Stimulated activated CD4-positive, alpha-beta T cell treated with anti-CD3 and anti-CD28 coated beads, TNF-alpha, amount 100 ng/mL, for 4 hours (primary cell): Measurements from ENCODE around the gene RIC8B.
A peak's percentile ranks its signal among the peaks of the same experiment; 100 is the strongest.

Experiments used
- DNase-seq, 3 experiments: peaks; one replicate each; pipeline ENCODE4 v3.0.0-alpha.2; 2020; ENCODE audit warnings: low read depth in 3 of 3

The RIC8B gene

GRCh38 chr12:106758349-106759110, 16.0 kb upstream of the RIC8B start:
- no peak for DNase-seq

- no peak for DNase-seq
These were observed 14.8 kb upstream of the RIC8B start for GRCh38 chr12:106759526-106760183.

DNA sequence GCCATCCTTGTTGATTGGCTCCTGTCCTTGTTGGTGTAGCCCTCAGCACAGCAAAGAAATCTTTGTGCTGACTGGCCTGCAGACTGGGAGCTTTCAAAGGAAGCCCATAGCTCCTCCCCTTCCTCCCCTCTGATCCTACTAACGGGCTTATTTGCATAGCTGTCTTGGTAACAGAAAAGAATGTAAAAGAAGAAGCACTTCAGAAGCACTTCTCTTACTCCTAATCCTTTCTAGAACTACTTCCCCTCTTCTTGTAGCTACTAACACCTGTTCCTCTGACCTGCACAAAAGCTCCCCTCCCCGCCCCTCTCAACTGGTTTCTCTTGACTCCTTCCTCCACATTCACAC, 14.3 kb upstream of the RIC8B start:
- no peak for DNase-seq

GRCh38 chr12:106764220-106764619, 10.3 kb upstream of the RIC8B start:
- no peak for DNase-seq

GRCh38 chr12:106764738-106765137, 9.7 kb upstream of the RIC8B start:
- DNase-seq, result no peak

DNA sequence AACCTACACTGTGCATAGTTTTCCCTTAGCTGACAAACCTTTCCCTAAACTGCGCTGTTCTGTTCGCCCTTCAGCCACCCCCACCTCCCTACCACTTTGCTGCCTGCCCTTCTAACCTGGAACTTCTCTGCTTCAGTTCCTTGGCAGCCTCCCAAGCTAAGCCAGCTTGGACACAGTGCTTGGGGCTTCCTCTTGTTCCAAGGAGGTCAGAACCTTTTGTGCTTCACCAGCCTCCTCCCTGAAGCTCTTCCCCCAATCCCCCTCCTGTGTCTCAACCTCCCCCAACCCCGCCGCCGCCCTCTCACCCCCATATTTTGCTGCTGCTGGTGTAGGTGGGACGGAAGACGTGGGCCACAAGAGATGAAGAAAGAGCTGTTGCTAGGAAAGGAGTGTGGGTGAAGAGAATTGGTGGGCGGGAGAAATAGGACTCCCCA, 8.1 kb upstream of the RIC8B start:
- peak in 2 of 3 experiments; percentile 32 to 35 for DNase-seq

DNA sequence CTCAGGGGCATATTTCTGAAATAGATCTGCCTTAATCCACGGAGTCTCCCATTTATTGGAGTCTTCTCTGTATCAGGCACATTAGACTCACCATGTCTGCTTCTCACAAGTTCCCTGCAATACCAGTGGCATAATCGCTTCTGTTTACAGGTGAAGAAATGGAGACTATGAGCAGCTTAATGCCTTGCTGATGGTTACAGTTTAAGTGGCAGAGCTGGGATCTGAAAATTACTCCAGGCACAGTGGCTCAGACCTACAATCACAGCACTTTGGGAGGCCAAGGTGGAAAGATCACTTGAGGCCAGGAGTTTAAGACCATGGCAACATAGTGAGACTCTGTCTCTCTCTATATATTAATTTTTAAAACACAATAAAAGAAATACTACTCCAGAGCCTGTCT, 7.3 kb upstream of the RIC8B start:
- DNase-seq, result no peak

DNA sequence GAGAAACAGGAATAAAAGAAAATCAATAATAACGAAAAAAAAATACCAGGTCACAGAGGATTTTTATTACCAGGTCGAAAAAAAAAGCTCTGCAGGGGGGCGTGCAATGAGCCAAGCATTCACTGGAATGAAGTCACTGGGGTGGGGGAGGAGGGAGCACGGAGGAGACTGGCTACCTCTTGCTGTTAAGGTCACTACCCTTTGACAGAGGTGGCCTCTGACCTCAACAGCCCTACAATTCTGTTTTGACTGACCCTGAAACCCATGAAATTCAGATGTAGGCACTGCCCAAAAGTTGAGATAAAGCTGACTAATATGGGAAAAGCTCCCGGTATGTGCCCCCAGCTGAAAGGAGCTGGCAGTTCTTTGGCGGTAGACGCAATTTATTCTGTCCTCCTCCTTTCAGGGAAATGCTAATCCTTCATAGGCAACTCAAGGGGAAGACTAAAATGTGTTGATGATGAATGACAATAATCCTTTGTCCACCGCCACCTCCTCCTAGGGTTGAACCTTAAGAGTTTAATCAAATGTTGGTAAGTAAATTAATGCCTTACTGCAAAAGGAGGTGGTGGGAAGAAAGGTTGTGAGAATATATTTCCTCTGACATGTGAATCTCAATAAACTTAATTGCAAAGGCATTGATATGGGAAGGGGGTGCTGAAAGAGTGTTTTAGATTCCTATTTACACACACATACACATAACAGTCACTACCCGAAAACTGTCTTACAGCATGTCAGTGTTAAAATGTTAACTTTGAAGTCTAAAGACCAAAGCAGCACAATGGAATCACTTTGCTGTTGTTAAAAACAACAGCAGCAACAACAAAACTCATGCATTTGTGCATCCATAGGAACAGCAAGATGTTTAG, 6.3 kb upstream of the RIC8B start:
- DNase-seq, result no peak

DNA sequence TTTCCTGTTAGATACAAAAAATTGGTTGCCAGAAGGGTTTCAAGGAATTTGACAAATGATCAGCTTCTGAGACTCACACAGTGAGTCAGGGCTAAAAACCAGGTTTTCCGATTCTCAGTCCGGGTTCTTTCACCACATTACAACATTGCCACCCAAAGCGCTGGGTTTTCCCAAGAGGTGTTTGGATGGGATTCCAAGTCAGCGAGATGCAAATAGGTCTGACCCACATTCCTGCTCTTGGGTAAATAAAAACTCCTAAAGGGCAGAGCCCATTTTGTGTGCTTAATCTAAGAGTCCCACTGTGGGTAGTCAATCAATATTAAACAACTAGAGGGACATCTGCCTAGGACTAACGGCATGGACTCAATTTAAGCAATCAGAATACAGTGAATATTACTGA, 5.4 kb upstream of the RIC8B start:
- DNase-seq, result no peak

DNA sequence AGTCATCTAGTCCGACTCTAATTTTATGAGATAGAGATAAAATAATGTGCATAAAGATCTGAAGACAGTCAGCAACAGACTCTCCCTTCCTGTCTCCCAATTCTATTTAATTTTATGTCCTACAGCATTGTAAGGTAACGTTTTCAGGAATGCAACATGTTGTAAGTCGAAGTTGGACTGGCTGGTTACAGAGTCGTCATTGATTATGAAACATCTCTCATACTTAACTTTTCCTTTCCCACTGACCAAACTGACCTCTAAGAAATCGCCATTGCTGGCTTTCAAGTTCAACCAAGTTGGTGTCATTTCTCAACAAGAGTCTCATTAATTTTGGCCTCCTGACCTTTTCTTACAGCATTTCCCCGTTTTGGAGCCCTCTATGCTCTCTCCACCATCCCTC, 4.9 kb upstream of the RIC8B start:
- DNase-seq, result no peak

DNA sequence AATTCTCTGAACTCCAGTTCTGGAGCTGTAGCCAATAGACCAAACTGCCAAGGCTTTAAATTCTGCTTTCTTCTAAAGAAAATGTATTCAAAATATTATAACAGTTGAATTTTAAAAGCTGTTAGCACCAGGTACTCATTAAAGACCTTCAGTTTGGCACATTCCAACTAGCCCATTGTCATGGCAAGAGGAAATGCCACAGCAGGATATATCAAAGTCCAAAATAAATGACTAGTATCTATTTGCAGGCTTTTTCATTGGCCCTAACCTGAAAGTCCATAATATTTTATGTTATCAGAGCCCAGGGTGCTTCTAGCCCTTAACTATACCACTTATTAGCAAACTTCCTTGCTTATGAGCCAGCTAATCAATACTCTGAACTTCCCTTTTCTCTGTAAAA, 3.1 kb upstream of the RIC8B start:
- DNase-seq, result no peak

- DNase-seq, result no peak
These were observed 1.0 kb upstream of the RIC8B start for GRCh38 chr12:106773286-106774004.

- DNase-seq, result no peak
These were observed 484 bp downstream of the RIC8B start for GRCh38 chr12:106774808-106775524.

- no peak for DNase-seq
These were observed 2.4 kb downstream of the RIC8B start for GRCh38 chr12:106776897-106777296.

DNA sequence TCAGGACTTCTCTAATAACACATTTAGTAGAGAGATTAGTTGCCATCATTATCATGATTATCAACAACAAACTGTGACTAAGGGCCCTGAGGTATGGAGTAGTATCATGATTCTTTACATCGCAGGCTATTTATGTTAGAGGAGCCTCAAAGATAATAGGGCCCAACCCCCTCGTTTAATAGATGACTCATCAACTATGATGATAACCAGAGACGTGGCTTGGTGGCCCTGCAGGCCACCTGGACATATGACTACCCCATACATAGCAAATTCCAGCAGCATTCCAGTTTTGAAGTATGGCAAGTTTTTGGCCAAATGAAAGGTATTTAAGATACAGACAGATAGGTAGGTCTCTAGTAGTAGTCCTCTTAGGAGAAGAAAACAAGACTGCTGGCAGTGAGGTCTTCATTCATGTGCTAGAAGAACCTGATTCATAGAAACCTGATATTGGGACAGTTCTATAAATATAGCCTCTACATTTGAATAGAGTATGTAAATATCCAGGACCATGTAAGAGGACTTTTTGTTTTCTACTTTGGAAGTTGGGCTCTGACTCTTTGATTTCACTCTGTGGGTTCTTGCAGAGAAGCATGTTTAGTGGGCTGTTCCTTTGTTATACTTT, 5.6 kb downstream of the RIC8B start:
- no peak for DNase-seq

- no peak for DNase-seq
These were observed 8.1 kb downstream of the RIC8B start for GRCh38 chr12:106782619-106783018.

DNA sequence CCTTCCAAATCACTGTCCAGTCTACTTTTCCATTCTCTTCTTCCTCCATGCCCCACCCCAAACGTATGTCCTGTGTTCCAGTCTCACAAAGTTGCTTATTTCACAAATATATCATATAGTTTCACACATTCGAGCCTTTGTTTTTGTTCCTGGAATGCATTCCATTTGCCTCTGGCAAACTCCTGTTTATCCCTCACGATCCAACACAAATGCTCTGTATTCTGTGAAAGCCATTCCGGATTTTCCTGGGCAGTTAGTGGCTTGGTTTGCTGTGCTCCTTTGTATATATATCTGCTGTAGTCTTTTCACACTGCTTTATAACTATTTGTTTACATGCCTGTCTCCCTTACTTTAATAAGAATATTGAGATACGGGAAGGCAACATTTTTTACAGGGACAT, 9.0 kb downstream of the RIC8B start:
- no peak for DNase-seq

- DNase-seq, result no peak
These were observed 15.5 kb downstream of the RIC8B start for GRCh38 chr12:106790020-106790419.

DNA sequence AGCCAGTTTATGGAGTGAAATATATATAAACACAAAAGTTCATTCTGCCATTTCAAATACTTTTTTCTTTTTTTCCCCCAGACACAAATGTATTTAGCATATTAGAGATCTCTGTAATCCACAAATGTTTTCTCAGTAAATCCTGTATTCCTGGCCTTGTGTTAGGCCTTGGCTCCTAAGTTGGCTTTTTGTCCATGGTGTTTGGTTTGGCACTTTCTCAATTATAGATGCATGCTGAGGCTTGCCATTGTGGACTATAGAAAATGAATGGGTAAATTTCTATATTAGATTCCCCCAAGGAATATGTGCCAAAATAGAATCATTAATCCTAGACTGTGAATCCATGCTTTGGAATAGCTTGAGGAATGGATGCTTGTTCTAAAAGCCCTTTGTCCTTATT, 17.0 kb downstream of the RIC8B start:
- no peak for DNase-seq

- DNase-seq, result no peak
These were observed 19.9 kb downstream of the RIC8B start for GRCh38 chr12:106794369-106794768.

DNA sequence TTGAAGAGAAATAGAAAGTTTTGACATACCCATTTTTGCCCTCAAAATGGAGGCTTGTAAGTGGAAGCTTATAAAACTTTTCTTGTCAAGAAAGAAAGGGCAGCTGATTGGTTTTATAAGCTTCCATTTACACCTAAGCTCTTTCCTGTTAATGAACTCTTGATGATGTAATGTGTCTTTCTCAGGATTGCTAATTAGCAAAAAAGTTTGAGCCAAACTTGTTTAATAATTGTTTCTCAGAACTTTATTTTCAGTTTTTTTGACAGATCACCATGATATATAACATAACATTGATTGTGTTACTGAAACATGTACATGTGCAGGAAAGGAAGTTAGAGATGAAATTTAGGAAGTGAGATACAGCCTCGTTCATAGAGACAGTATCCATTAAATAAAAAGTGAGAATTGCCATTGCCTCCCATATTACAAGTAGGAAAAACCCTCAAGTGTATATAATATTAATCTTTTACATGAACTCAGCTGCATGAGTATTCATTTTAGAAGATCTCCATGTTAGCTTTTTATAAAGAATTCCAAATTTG, 26.8 kb downstream of the RIC8B start:
- DNase-seq, result no peak
